Common myeloid progenitor, CD34-positive (primary cell): ENCODE measurements around the gene TBC1D22B.

ENCODE experiments used
- CTCF ChIA-PET: fragments of 350-600 bp; sonication (Branson Sonifier 250); formaldehyde crosslinking; loops from one replicate; lab custom pipeline; 2021; ENCODE audit warnings: antibody characterized with exemption; lab: Charles Lee
- POLR2A ChIA-PET: fragments of 350-600 bp; sonication (Branson Sonifier 250); formaldehyde crosslinking; loops from one replicate; lab custom pipeline; 2021; ENCODE audit warnings: antibody characterized with exemption; lab: Charles Lee
- DNase-seq, 3 donors: peaks; one replicate each; pipeline versions ENCODE4 v3.0.0 to v3.0.0-alpha.2; 2013
- H3K27ac ChIP-seq, 2 experiments: 1 replicate in 1 of 2; 2 replicates in 1 of 2; pipeline ENCODE4 v1.7.0; 2013; ENCODE audit warnings: inconsistent platforms in 2 of 2, low read length in 2 of 2, mild to moderate bottlenecking in 2 of 2, low read depth in 1 of 2, moderate library complexity in 1 of 2; ENCODE audit not compliant: severe bottlenecking in 2 of 2, insufficient read depth in 1 of 2, poor library complexity in 1 of 2
- H3K27me3 ChIP-seq, 5 experiments: replicated peaks in 2 of 5; 1 replicate in 3 of 5; 2 replicates in 2 of 5; pipeline versions ENCODE4 v1.6.1 to v1.7.0; 2013; ENCODE audit warnings: low read length in 4 of 5, mild to moderate bottlenecking in 2 of 5, moderate library complexity in 2 of 5, inconsistent platforms in 1 of 5; ENCODE audit not compliant: insufficient read depth in 5 of 5, control insufficient read depth in 4 of 5
- H3K36me3 ChIP-seq, 4 experiments: 1 replicate in 2 of 4; 2 replicates in 2 of 4; pipeline versions ENCODE4 v1.6.1 to v1.7.0; 2013; ENCODE audit warnings: low read length in 3 of 4, control low read depth in 1 of 4, mild to moderate bottlenecking in 1 of 4; ENCODE audit not compliant: control insufficient read depth in 4 of 4, insufficient read depth in 4 of 4
- H3K4me1 ChIP-seq, 4 experiments: 1 replicate in 3 of 4; 2 replicates in 1 of 4; pipeline versions ENCODE4 v1.6.1 to v1.7.1; 2013; ENCODE audit warnings: low read length in 3 of 4, mild to moderate bottlenecking in 3 of 4, control low read depth in 1 of 4, inconsistent platforms in 1 of 4, moderate library complexity in 1 of 4; ENCODE audit not compliant: control insufficient read depth in 4 of 4, insufficient read depth in 4 of 4; ENCODE audit errors: control extremely low read depth in 1 of 4
- H3K4me3 ChIP-seq, 7 experiments: 1 replicate in 4 of 7; 2 replicates in 3 of 7; pipeline versions ENCODE4 v1.5.1 to v1.7.0; 2013; ENCODE audit warnings: mild to moderate bottlenecking in 7 of 7, low read length in 6 of 7, moderate library complexity in 6 of 7, inconsistent platforms in 2 of 7, low read depth in 2 of 7, control low read depth in 1 of 7; ENCODE audit not compliant: insufficient read depth in 4 of 7, control insufficient read depth in 1 of 7; ENCODE audit errors: extremely low read depth in 1 of 7
- H3K9me3 ChIP-seq, 5 experiments: 1 replicate in 4 of 5; 2 replicates in 1 of 5; pipeline versions ENCODE4 v1.6.1 to v1.7.1; 2013; ENCODE audit warnings: low read length in 4 of 5, mild to moderate bottlenecking in 2 of 5, inconsistent platforms in 1 of 5, low read depth in 1 of 5, moderate library complexity in 1 of 5; ENCODE audit not compliant: control insufficient read depth in 4 of 5, insufficient read depth in 2 of 5; ENCODE audit errors: control extremely low read depth in 1 of 5
- WGBS: methylation state at CpG from one replicate; pipeline ENCODE4 v1.1.5; 2013; ENCODE audit not compliant: insufficient coverage; 5-methylcytosine and 5-hydroxymethylcytosine counted together

The TBC1D22B gene

GRCh38 chr6:37357288-37357687, 99.7 kb downstream of the TBC1D22B start:
- WGBS = no CpG with 5 or more reads among the region's 1 CpG
- Histone ChIP-seq H3K4me1 (peaks cover 10 to 61% (median 25%) of the 10 kb centered on the region in 4 experiments), H3K27ac (peak overlapping the region in 1 of 2 experiments; percentile 36), H3K4me3 (no peak overlapping the region), H3K9me3 (no peaks in the 10 kb centered on the region), H3K36me3 (peaks cover 0 to 20% (median 10%) of the 10 kb centered on the region in 4 experiments), H3K27me3 (no peaks in the 10 kb centered on the region)
- no peak for DNase-seq
- POLR2A ChIA-PET = no interaction called here
- CTCF ChIA-PET = interaction anchor here (2.2 to 2.5 kb wide), 2 partner anchors 9 to 31 kb away, joined by 8 to 10 read pairs; no protein-coding TSS in a partner anchor

DNA sequence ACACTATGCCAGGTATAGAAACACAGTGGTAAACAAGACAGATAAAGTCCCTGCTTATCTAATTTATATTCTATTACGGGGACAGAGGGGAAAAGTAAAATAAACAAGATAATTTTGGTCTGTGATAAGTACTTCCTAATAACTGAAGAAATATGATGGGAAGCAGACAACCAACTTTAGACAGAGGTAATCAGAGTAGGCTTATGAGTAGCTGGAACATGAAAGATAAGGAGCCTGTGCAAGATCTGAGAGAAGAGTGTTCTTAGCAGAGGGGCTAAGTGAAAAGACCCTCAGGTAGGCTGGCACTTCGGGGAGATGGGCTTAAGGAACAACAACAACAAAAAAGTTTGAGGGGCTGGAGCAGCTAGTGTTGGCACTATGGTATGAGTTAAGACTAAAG, 100.3 kb downstream of the TBC1D22B start:
- ChIA-PET POLR2A (interaction anchor here (0.8 kb wide), 1 partner anchor 21 kb away, joined by 3 read pairs; no protein-coding TSS in a partner anchor), CTCF (interaction anchor here (1.2 to 2.5 kb wide), 3 partner anchors 9 to 32 kb away, joined by 4 to 10 read pairs (median 8); no protein-coding TSS in a partner anchor)
- Histone ChIP-seq H3K4me3 (no peak overlapping the region), H3K27ac (peak overlapping the region in 1 of 2 experiments; percentile 36), H3K9me3 (no peaks in the 10 kb centered on the region), H3K4me1 (peaks cover 10 to 67% (median 29%) of the 10 kb centered on the region in 4 experiments), H3K36me3 (peaks cover 0 to 24% (median 10%) of the 10 kb centered on the region in 4 experiments), H3K27me3 (no peaks in the 10 kb centered on the region)
- WGBS = 100% methylated on average over 1 of the region's 2 CpGs
- DNase-seq = no peak

DNA sequence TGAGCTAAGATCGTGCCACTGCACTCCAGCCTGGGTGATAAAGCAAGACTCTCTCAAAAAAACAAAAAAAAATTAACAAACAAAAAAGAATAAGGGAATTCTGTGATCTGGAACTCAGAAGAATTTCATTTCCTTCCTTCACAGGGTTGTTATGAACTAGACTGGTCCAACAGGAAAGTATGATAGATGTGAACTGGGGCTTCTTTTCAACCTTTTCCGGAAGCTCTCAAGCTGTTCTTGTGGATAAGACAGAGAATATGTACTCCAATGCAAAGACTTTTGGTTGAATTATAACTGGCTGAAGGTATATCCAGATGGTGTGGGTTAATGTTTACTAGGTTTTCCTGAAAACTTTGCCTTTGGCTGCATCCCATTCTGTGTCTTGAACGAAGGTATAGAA, 101.5 kb downstream of the TBC1D22B start:
- WGBS = 50% methylated on average over 1 of the region's 3 CpGs
- CTCF ChIA-PET = interaction anchor here (1.2 kb wide), 1 partner anchor 10 kb away, joined by 4 read pairs; no protein-coding TSS in a partner anchor
- POLR2A ChIA-PET = interaction anchor here (0.8 kb wide), 1 partner anchor 22 kb away, joined by 3 read pairs; no protein-coding TSS in a partner anchor
- peaks cover 10 to 66% (median 29%) of the 10 kb centered on the region in 4 experiments for H3K4me1 ChIP-seq
- H3K27ac ChIP-seq = no peak overlapping the region
- H3K36me3 ChIP-seq = peaks cover 0 to 30% (median 13%) of the 10 kb centered on the region in 4 experiments
- H3K4me3 ChIP-seq = peak overlapping the region in 1 of 7 experiments; percentile 8
- H3K27me3 ChIP-seq = no peaks in the 10 kb centered on the region
- H3K9me3 ChIP-seq = no peaks in the 10 kb centered on the region
- DNase-seq = peak in 2 of 3 donors; percentile 78 to 88

GRCh38 chr6:37362101-37362828, 104.7 kb downstream of the TBC1D22B start:
- 64% methylated on average over 2 of the region's 2 CpGs for WGBS
- CTCF ChIA-PET = interaction anchor here (0.8 to 1.8 kb wide), 3 partner anchors 10 to 330 kb away, joined by 3 to 5 read pairs (median 3); no protein-coding TSS in a partner anchor

GRCh38 chr6:37365791-37366190, 108.2 kb downstream of the TBC1D22B start:
- Histone ChIP-seq H3K9me3 (no peaks in the 10 kb centered on the region), H3K36me3 (peaks cover 13 to 55% (median 32%) of the 10 kb centered on the region in 4 experiments), H3K27ac (peak overlapping the region in 1 of 2 experiments; percentile 23), H3K4me3 (no peak overlapping the region), H3K27me3 (no peaks in the 10 kb centered on the region), H3K4me1 (peaks cover 0 to 38% (median 19%) of the 10 kb centered on the region in 4 experiments)
- ChIA-PET POLR2A (no interaction called here), CTCF (interaction anchor here (0.9 to 2.0 kb wide), 9 partner anchors 8 to 122 kb away, joined by 3 to 10 read pairs (median 4); no protein-coding TSS in a partner anchor)
- DNase-seq = peak in 2 of 3 donors; percentile 37 to 44
- 30% methylated on average over 2 of the region's 2 CpGs for WGBS

More at GRCh38 chr6:37362101-37362828, 104.7 kb downstream of the TBC1D22B start:
- Histone ChIP-seq H3K36me3 (peaks cover 2 to 38% (median 13%) of the 10 kb centered on the region in 4 experiments), H3K27ac (no peak overlapping the region), H3K9me3 (no peaks in the 10 kb centered on the region), H3K4me3 (no peak overlapping the region), H3K4me1 (peaks cover 0 to 56% (median 21%) of the 10 kb centered on the region in 4 experiments), H3K27me3 (no peaks in the 10 kb centered on the region)
- POLR2A ChIA-PET = no interaction called here
- peak; percentile 44 to 80 (median 79) for DNase-seq

DNA sequence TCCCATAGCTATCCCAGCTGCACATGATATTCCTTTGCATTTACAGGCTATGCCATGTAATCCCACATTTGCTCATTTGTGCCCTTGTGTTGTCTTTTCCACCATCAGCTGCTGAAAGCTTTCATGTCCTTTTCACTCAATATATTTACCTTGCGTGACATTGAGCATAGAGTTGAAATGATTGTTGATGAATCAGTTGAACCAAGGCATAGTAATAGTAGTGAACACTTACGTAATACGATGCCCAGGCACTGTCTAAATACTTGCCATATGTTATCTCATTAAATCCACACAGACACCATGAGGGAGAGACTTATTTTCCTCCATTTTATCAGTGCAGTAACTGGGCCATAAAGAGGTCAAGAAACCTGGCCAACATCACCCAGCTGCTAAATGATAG, 109.3 kb downstream of the TBC1D22B start:
- Histone ChIP-seq H3K4me1 (peaks cover 0 to 37% (median 16%) of the 10 kb centered on the region in 4 experiments), H3K36me3 (peaks cover 21 to 57% (median 34%) of the 10 kb centered on the region in 4 experiments), H3K4me3 (no peak overlapping the region), H3K27ac (no peak overlapping the region), H3K9me3 (no peaks in the 10 kb centered on the region), H3K27me3 (no peaks in the 10 kb centered on the region)
- ChIA-PET CTCF (interaction anchor here (0.6 to 2.0 kb wide), 10 partner anchors 10 to 220 kb away, joined by 3 to 10 read pairs (median 4); no protein-coding TSS in a partner anchor), POLR2A (no interaction called here)
- no peak for DNase-seq
- no CpG with 5 or more reads among the region's 3 CpGs for WGBS
